GM04503 (cell line): ENCODE measurements around the gene AEBP2.
"Not testable (repeated sequence)": the region's sequence is repeated elsewhere in the genome, so short reads cannot be mapped to it uniquely, and the experiment has no call there.

Experiments
- DNase-seq: peaks from one replicate; pipeline ENCODE4 v3.0.0-alpha.2; 2012; ENCODE audit warnings: low read depth

Gene AEBP2

GRCh38 chr12:19454837-19455236 lies 15.5 kb downstream of the AEBP2 start:
- DNase-seq, result no peak

- DNase-seq, result no peak
Measured at GRCh38 chr12:19456176-19456575, 16.9 kb downstream of the AEBP2 start.

GRCh38 chr12:19457561-19457960 lies 18.3 kb downstream of the AEBP2 start:
- DNase-seq, result no peak

GRCh38 chr12:19458733-19459132 lies 19.4 kb downstream of the AEBP2 start:
- no peak for DNase-seq

GRCh38 chr12:19461999-19462398 lies 22.7 kb downstream of the AEBP2 start:
- DNase-seq, result no peak

GRCh38 chr12:19462406-19462805 lies 23.1 kb downstream of the AEBP2 start:
- no peak for DNase-seq

GRCh38 chr12:19464192-19464580 lies 24.9 kb downstream of the AEBP2 start:
- DNase-seq, result no peak

- no peak for DNase-seq
Measured at GRCh38 chr12:19465711-19466110, 26.4 kb downstream of the AEBP2 start.

- DNase-seq, result no peak
Measured at GRCh38 chr12:19474147-19474546, 34.9 kb downstream of the AEBP2 start.

- DNase-seq, result not testable (repeated sequence)
Measured at GRCh38 chr12:19475884-19476505, 36.7 kb downstream of the AEBP2 start.

- no peak for DNase-seq
Measured at GRCh38 chr12:19477071-19477470, 37.8 kb downstream of the AEBP2 start.

- no peak for DNase-seq
Measured at GRCh38 chr12:19480459-19480858, 41.2 kb downstream of the AEBP2 start.

- no peak for DNase-seq
Measured at GRCh38 chr12:19482036-19482435, 42.7 kb downstream of the AEBP2 start.

- no peak for DNase-seq
Measured at GRCh38 chr12:19482551-19483109, 43.3 kb downstream of the AEBP2 start.

GRCh38 chr12:19483727-19484126 lies 44.4 kb downstream of the AEBP2 start:
- no peak for DNase-seq

GRCh38 chr12:19484738-19485137 lies 45.4 kb downstream of the AEBP2 start:
- no peak for DNase-seq

- DNase-seq, result no peak
Measured at GRCh38 chr12:19485240-19485639, 45.9 kb downstream of the AEBP2 start.

- DNase-seq, result no peak
Measured at GRCh38 chr12:19489168-19489567, 49.9 kb downstream of the AEBP2 start.

GRCh38 chr12:19490908-19491307 lies 51.6 kb downstream of the AEBP2 start:
- DNase-seq, result no peak

GRCh38 chr12:19491863-19492262 lies 52.6 kb downstream of the AEBP2 start:
- DNase-seq, result no peak

GRCh38 chr12:19496219-19496878 lies 57.1 kb downstream of the AEBP2 start:
- DNase-seq, result no peak

- DNase-seq, result no peak
Measured at GRCh38 chr12:19498099-19498498, 58.8 kb downstream of the AEBP2 start.

GRCh38 chr12:19499030-19499429 lies 59.7 kb downstream of the AEBP2 start:
- DNase-seq, result no peak

GRCh38 chr12:19506497-19506896 lies 67.2 kb downstream of the AEBP2 start:
- no peak for DNase-seq
